Right lobe of liver (tissue), 4 donors: ENCODE results near the gene TRIM24.

Source experiments
- POLR2A ChIP-seq: fragments of 450-650 bp; IDR thresholded peaks from one replicate; pipeline ENCODE4 v1.6.1; 2017; ENCODE audit warnings: antibody characterized with exemption, mild to moderate bottlenecking
- TF ChIP-seq, protein P1 (sequence below), 4 donors: fragments of 200-600 bp in 3 of 4; fragments of 450-650 bp in 1 of 4; IDR thresholded peaks; one replicate each; pipeline versions ENCODE4 v1.5.1 to v1.8.0; 2016 to 2022; ENCODE audit warnings: antibody characterized with exemption in 4 of 4, mild to moderate bottlenecking in 2 of 4
- donor health status: DM: no; HTN: no; CAD: no.
- donor health status: DM: no; HTN: no; CAD: no.
- donor health status: DM: no; HTN: yes; CAD: no.

DNA sequence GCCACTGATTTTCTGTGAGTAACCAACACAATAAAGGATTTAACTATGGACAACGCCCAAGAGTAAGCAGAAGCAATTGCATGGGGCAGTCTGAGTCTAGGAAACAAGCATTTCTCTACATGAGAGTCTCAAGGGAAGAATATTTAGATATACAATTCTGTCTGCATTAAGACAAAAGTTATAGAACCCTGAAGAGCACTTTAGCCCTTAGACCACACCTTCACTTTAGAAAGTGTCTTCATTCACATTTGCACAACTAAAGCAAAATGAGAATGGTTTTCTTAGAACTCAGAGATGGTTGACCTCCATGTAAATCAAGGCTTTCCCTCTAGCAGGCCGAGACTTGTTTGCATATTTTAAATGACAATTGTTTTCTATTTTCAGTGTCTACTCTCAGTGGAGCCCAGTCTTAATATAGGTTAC is 25.5 kb upstream of the TRIM24 start:
- TF ChIP-seq, protein P1, sequence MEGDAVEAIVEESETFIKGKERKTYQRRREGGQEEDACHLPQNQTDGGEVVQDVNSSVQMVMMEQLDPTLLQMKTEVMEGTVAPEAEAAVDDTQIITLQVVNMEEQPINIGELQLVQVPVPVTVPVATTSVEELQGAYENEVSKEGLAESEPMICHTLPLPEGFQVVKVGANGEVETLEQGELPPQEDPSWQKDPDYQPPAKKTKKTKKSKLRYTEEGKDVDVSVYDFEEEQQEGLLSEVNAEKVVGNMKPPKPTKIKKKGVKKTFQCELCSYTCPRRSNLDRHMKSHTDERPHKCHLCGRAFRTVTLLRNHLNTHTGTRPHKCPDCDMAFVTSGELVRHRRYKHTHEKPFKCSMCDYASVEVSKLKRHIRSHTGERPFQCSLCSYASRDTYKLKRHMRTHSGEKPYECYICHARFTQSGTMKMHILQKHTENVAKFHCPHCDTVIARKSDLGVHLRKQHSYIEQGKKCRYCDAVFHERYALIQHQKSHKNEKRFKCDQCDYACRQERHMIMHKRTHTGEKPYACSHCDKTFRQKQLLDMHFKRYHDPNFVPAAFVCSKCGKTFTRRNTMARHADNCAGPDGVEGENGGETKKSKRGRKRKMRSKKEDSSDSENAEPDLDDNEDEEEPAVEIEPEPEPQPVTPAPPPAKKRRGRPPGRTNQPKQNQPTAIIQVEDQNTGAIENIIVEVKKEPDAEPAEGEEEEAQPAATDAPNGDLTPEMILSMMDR (IDR thresholded peaks at IDR 0.05): no peak
- TF ChIP-seq POLR2A: no peak
